ENCODE results near the gene CD55.
A peak's percentile ranks its signal among the peaks of the same experiment; 100 is the strongest.
"Not testable (repeated sequence)": the region's sequence is repeated elsewhere in the genome, so short reads cannot be mapped to it uniquely, and the experiment has no call there.

CD55 gene

DNA sequence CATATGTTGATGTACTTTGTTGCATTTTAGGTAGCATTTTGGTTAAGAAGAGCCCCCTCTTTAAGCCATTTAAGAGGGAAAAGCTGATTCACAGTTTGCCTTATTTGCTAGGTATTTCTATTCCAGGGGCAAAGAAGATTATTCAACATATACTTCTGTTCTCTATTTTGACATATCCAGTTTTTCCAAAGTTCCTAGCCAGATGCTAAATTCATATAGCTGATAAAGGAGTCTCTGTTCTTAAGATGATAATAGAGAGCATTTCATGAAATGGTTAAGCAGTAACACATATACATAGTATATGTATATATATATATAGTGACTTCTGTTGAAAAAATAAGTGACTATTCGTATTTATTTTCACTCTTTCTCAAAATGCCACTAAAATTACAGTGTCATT, 15.5 kb upstream of the CD55 start:
- no peak for DNase-seq

DNA sequence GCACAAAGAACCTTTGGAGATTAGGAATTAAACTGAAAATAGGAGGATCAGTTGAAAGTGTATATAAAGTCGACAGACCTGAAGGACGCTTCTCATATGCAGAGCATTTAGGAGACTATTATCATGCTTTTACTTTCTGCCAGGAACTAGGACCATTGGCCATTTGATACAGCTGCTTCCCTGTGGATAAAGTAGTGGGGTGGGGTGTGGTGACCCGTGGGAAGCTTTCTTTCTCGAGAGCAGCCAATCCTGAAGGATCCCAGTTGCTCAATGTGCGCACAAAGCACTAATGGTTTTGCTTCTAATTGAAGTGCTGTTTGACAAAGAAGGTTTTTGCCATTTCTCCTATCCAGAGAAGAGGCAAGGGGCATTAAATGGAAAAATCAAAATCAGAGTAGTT, 14.9 kb upstream of the CD55 start:
- no peak for DNase-seq

DNA sequence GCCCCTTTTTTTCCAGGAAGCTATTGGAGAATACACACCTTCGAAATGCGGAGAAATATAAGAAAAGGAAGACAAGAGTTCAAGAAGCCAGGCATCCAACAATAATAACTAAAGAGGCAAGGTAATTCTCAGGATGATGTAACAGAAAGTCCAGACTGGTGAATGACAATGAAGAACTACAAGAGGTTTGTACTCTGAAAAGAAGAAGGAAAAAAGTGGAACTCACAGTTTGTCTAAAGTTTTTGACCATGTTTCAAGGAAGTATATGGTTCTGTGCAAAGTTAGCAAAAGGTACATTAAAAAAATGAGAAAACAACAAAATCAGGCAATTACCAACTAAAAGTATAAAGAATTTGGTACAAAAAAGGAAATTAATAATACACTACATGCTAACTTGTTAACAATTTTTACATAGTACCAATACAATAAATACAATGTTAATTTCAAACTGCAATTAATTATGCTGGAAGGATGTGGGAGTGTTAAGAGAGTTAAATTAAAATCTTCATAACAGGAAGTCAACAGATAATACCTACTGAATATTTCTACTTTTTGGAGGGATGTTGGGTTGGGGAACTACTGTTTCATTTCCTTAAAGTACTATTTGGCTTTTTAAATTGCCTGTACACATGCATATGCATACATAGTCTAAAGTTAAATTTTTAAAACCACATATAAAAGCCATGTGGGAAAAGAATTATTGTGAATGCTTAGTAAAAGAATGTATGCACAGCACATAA, 12.9 kb upstream of the CD55 start:
- no peak for DNase-seq

DNA sequence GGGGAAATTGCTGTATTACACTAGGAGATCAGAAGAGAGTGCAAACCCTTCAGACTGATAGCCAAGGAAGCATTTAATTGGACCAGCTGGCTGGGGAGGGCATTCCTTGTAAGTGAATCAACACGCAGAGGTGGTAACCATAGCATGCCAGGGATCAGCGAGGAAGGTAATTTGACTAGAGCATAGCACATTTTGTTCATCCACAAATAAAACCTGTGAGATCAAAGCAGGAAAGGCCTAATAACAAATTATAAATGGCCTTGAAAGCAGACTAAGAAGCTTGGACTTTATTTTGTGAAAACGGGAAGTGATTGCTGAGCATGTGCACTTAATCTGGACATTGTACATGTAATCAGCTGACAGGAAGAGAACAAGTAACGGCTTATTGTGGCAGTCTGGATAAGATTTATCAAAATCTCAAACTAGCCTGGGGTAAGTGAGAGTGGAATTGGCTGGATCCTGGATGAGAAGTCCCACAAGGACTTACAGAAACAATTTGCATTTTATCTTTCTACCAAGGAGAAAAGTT, 11.7 kb upstream of the CD55 start:
- peak; percentile 84 for DNase-seq

DNA sequence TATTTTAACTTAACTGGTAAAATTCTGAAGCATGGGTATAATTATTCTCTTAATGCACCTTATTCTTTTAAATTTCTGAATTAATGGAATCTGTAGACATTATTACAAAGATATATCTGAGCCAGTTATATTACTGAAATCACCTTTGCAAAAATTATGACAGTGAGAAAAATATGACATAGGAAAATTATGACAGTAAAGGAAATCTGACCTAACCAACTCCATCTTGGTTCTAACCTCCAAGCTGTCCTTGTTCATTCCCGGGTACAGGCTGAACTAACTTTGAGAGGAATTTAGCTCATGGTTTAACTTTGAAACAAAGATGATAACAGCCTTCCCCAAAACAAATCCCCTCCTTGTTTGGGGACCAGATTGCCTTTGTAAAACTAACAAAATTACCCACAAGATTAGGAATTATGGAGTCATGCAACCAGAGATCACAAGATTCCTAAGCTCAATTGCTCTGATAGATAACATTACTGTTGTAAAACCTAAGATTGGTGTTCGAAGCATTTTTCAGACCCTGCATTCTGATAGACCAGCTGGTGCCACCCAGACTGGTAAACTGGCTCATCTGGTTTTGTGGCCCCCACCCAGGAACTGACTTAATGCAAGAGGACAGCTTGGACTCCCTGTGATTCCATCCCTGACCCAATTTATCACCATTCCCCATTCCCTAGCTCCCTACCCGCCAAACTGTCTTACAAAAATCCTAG, 9.4 kb upstream of the CD55 start:
- DNase-seq: no peak

DNA sequence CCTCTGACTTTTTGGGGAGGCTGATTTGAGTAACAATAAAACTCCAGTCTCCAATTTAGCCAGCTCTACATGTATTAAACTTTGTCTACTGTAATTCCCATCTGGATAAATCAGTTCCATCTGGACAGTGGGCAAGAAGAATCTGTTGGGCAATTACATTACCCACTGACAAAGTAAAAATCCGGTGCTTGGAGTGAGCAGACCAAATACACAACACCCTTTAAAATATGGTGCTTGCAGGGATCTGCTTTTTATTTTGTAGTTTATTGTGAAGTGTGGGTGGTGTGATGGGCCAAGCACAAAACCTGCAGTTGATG, 8.9 kb upstream of the CD55 start:
- peak; percentile 29 for DNase-seq

DNA sequence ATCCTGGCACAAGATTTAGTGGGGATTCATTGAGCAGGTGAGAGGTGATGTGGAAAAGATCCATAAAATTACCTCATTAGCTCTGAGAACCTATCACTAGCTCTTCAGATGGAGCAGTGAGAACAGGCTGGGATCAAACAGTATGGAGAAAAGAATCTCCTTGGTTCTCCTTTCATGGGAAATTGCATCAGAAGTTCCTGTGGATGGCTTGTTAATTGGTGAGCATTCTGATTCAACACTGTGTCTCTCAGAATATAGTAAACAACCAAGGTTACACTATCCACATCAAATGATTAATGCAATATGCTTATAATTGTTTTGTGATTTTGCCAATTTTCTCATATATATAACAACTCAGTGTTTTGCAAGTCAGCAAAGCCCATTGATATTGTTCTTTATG, 8.3 kb upstream of the CD55 start:
- DNase-seq: peak; percentile 29

DNA sequence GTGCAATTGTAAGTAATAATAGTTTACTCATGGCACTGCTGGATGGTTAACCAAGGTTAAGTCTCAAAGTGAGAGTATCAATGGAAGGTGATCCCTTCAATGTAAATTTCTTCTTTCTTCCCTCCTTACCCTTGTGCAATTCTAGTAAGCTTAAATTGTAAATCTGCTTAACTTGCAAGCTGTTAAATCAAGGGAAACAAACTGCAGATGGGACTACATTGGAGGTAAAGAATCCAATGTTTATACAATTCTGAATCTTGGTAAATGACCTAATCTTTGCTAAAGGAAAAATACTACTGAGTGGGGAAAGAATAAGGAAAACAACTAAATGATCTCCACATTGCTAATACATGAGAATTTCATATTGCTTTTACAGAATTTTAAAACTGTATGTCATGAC, 6.7 kb upstream of the CD55 start:
- DNase-seq: peak; percentile 12

DNA sequence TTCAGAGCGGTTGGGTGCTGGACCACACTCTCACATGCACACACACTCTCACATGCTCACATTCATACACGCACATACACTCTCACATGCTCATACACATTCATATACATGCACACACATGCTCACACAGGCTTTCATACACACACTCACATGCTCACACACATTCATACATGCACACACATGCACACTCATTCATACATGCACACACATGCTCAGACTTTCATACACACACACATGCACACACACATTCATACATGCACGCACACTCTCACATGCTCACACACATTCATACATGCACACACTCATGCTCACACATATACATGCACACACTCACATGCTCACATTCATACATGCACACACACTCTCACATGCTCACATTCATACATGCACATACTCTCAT, 6.0 kb upstream of the CD55 start:
- DNase-seq: no peak

DNA sequence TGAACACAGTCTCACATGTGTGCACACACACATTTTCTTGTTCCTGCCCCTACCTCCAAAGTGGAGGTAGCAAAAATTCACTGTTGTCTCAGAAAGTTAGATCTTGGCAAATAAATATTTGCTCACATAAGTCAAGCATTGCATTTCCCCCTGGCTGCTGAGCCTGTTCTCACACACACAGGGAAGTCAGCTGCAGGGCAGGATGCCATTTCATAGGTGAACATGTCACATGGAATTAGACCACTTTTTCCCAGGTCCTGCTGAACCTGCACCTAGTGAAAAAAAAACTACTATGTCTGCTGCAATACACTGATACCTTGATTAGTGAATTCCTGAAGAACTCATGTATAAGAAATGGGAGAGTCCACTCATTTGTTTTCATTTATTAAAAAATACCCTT, 5.3 kb upstream of the CD55 start:
- DNase-seq: no peak

DNA sequence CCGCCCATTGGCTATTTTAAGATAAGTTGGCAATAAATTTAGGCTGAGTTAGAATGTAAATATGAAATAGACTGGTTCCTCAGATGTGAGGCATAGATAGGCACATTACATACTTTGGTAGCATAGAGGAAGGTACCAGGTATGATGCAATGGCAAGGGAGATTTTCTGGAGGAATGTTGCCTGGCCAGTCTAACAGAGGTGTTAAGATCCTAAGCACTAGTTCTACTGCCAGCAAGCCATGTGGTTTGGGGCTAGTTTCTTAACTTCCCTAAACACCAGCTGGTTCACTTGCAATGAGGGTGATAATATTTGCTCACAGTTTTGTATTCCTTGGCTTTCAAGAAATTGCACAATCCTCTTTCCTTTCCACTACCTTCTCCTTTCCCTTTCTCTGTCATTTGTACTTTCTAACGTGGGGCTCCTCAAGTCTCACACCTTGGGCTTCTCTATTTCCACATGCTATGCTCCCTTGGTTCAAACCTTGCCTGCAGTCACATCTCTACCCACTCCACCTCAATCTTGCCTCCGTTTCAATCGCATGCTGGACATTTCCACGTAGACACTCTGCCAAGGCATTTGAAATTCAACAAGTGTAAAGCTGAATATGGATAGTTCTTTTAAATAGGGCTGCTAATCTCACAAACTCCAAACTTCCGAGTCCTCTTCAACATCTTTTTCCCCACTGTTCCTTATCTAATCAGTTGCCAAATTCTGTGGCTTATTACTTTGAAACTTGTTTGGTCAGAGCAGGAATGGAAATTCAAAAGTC, 4.7 kb upstream of the CD55 start:
- peak; percentile 26 for DNase-seq

DNA sequence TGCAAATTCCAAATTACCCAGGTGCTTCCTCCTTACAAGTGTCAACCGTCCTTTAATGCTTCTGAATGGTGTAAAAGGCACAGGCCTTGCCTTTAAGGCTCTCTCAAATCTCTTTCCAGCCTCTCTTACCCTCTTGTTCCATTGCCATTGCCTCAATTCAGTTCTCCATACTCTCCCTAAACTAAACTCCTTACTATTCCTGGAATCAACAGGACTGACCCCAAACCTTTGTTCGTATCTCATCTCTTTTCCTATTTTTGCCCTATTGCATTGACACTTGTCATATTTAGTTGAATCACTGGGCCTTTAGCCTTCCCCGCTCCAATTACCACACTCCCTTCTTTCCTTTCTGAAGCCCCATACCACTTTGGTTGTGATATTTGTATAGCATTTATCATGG, 3.9 kb upstream of the CD55 start:
- DNase-seq: no peak

DNA sequence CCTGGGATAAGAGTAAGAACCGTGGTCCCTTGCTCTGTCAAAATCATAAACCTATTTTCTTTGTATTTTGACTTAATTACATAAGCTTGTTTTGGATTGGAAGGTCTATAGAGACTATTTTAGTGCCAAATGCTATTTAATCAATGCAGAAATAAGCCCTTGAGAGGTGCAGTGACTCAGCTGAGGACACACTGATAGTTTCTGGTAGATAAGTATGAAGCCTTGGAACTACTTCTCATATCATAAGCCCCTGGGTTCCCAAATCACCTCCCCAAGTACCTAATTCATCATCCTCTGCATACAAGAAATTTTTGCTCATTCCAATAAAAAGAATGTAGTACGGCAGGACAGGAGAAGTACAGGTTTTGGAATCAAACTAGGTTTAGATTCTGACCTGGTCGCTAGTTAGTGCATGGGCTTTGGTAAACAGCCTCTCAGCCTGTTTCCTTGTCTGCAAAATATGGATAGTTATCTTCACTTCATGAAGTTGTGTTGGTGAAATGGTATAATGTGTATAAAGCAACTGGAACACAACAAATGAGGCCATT, 3.3 kb upstream of the CD55 start:
- DNase-seq: no peak

DNA sequence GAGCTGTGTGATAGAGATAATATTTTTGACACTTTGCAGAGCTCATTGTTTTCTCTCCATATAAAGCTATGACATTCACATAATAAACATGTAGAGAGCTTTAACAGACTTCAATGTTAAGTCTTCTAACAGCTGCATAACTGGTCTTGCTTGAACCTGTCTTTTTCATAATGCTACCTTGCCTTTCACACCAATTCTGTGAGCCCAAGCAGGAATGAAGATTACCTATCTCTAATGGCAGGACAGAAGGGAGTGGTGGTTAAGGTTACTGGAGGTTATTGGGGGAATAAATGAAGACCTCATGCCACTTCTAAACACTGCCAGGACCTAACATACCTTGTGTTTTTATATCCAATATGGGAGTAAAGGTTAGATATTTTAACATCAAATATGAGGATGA, 2.3 kb upstream of the CD55 start:
- DNase-seq: no peak

DNA sequence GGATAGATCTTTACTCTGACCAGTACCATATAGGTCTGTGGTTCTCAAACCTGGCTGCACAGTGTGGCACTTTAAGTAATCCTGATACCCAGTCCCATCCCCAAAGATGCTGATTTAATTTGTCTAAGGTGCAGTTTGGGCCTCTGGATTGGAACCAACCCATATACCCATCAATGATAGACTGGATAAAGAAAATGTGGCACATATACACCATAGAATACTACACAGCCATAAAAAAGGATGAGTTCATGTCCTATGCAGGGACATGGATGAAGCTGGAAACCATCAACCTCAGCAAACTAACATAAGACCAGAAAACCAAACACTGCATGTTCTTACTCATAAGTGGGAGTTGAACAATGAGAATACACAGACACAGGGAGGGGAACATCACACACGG, 1.4 kb upstream of the CD55 start:
- not testable (repeated sequence) for DNase-seq

DNA sequence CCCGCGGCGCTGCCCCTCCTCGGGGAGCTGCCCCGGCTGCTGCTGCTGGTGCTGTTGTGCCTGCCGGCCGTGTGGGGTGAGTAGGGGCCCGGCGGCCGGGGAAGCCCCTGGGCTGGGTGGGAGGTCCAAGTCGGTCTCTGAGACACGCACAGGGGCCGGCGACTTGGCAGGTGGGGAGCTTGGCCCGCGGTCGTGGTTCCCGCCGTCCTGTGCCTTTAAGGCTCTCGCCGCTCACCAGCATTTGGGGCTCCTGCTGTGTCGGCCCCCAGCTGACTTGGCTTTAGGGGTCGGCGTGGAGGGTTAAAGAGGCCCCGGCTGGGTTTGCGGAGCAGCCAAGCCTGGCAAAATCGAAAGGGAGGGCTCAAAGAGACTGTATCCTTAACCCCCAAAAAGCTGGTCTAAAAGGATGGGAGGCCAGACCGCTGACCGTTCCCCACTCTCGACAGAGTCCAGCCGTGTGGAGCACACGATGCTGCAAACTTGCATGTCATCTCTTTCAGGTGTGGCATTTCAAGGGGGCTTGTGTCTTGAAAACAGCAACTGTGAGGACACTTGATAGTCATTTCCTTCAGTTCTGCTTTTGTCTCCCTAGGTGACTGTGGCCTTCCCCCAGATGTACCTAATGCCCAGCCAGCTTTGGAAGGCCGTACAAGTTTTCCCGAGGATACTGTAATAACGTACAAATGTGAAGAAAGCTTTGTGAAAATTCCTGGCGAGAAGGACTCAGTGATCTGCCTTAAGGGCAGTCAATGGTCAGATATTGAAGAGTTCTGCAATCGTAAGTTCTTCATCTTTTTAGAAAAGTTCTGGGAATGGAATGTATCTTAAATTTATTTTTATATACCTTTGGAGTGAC, 540 bp downstream of the CD55 start:
- DNase-seq: peak; percentile 14

DNA sequence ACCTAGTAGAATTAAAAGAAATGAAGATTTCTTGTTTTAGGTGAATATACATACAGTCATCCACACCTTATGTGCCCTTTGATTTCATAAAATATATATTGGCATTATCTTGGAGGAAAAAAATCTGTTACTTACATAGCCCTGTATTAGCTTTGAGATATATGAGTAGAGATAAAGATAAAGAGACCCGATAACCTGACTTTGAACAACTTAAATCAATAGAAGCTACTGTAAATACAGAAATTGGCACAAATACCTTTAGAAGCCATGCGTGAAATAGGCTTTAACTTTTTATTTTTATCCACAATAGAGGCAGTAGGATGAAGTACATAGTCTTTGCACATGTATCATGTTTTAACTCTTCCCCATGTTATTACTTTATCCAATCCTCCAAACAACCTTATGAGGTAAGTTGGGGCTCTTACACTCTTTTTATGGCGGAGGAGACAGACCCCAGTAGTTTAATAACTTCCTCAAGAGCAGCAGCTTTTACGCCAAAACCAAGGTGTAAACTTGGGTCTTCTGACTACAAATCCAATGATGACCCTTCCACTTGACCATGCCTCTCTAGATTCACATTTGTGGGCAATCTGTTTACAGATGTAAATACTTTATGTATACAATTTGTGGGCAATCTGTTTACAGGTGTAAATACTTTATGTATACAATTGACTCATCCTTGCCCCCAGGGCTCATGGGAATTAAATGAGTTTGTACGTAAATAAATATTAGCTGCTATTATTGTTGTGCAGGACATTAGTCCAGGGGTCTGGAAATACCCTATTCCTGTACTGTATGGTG, 2.1 kb downstream of the CD55 start:
- DNase-seq: no peak

DNA sequence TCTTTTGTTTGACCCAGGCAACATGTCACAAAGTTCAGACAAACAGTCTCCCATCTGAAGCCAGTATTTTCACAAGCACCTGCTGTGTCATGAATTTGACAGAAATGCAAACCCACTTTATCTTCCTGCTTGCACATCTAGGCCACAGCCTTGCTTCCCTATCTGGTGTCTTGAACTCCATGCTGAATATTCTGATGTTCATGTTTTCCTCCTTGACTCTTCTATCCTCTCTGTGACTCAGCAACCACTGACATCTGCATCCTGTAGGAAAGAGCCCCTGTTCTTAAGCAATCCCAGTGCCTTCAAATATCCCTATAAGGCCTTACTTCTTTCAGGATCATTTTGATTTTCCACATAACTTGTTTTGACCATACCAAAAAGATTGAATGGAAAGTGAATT, 6.5 kb downstream of the CD55 start:
- peak; percentile 89 for DNase-seq

DNA sequence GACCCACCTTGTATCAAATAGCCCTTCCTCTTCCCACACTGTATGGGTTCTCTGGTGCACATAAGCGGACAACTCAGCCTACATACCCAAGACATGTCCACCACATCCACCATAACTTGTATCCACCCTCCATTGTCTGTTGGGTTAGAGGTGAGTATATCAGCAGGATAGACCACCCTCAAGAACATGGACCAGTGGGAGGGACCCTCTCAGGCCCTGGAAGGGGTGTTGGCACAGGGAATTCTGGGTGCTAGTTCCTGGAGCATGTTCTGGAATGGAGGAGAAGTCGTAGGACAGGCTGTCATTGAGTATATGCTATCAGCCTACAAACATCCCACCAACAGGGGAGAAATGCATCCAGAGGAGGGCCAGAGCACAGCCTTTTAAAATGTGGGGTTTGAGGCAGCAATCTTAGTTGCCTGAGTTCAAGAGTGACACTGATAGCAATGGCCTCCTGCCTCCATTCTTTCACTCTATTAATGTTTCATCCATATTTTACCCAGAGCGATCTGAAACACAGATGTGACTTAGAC, 7.5 kb downstream of the CD55 start:
- no peak for DNase-seq

DNA sequence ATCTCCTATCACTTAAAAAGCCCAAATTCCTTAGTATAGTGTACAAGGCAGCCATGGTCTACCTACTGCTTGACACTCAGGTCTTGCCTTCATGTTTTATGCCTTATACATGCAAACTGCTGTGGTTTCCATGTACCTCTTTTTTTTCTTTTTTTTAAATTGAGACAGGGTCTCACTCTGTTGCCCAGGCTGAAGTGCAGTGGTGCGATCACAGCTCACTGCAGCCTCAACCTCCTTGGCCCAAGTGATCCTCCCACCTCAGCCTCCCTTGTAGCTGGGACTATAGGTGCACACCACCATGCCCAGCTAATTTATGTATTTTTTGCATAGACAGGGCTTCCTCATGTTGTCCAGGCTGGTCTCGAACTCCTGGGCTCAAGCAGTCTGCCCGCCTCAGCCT, 8.0 kb downstream of the CD55 start:
- no peak for DNase-seq

DNA sequence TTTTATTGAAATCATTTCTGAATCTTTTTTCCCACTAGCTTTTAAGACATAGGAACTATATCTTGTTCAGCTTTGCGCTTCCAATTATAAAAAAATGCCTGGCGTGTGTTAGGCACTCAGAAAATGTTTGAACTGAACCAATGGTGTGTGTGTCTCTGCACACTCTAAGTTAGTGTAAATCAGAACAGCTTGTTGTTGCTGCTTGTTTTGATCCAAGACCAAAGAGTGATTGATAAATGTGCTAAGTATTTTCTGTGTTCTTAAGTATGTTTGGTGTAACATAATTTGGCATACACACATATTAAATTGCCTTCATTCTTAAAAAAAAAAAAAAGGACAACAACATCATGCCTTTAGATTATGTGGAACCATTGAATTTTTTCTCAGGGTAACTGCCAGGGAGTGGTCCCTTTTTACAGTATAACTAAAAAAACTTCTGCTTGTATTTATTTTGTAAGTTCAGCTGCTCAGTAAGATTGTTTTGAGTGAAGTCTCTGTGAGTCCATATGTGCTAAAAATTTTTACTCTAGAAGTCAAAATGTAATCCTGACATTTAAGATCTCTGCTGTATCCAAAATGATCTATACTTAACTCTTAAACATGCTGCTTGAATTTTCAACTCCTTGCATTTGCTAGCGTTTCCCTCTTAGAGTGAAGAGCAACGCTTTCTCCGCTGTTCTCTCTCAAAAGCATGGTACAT, 8.7 kb downstream of the CD55 start:
- DNase-seq: no peak
